Liver (tissue), 3 donors: ENCODE results near the gene LSM14B.

Source experiments
- EGR1 ChIP-seq, 2 donors: IDR thresholded peaks; 2 replicates each; pipeline ENCODE4 v1.6.1; 2016 to 2018; ENCODE audit warnings: antibody characterized with exemption in 2 of 2, low read depth in 2 of 2
- HNF4G ChIP-seq: IDR thresholded peaks from 2 replicates; pipeline ENCODE4 v1.6.1; 2016; ENCODE audit warnings: antibody characterized with exemption
- JUND ChIP-seq, 2 donors: IDR thresholded peaks; 2 replicates each; pipeline ENCODE4 v1.6.1; 2016; ENCODE audit warnings: antibody characterized with exemption in 2 of 2
- NR2F2 ChIP-seq: IDR thresholded peaks from 2 replicates; pipeline ENCODE4 v1.6.1; 2016; ENCODE audit warnings: antibody characterized with exemption
- RAD21 ChIP-seq, 2 donors: IDR thresholded peaks; 2 replicates each; pipeline ENCODE4 v1.6.1; 2016; ENCODE audit warnings: antibody characterized with exemption in 2 of 2, mild to moderate bottlenecking in 2 of 2
- RXRA ChIP-seq, 2 donors: IDR thresholded peaks; 2 replicates each; pipeline ENCODE4 v1.6.1; 2017 to 2018; ENCODE audit warnings: antibody characterized with exemption in 2 of 2, mild to moderate bottlenecking in 1 of 2
- SP1 ChIP-seq: IDR thresholded peaks from 2 replicates; pipeline ENCODE4 v1.6.1; 2018; ENCODE audit warnings: antibody characterized with exemption, mild to moderate bottlenecking
- TAF1 ChIP-seq: conservative IDR thresholded peaks from 2 replicates; pipeline ENCODE4 v1.6.1; 2016; ENCODE audit warnings: antibody characterized with exemption, mild to moderate bottlenecking
- YY1 ChIP-seq: IDR thresholded peaks from 2 replicates; pipeline ENCODE4 v1.6.1; 2016; ENCODE audit warnings: antibody characterized with exemption, mild to moderate bottlenecking
- TF ChIP-seq, protein P1 (sequence below): fragments of 150-350 bp; IDR thresholded peaks from 2 replicates; pipeline ENCODE4 v1.5.1; 2017; ENCODE audit warnings: improper control_type of control experiment, low read depth, low read length; ENCODE audit not compliant: missing input control
- TF ChIP-seq, protein P2 (sequence below): IDR thresholded peaks from 2 replicates; pipeline ENCODE4 v1.6.1; 2016; ENCODE audit warnings: antibody characterized with exemption
- TF ChIP-seq, protein P3 (sequence below): IDR thresholded peaks from 2 replicates; pipeline ENCODE4 v1.6.1; 2016; ENCODE audit warnings: antibody characterized with exemption
- TF ChIP-seq, protein P4 (sequence below): IDR thresholded peaks from 2 replicates; pipeline ENCODE4 v1.6.1; 2016; ENCODE audit warnings: antibody characterized with exemption
- donor health status: healthy.
- donor health status: healthy.

DNA sequence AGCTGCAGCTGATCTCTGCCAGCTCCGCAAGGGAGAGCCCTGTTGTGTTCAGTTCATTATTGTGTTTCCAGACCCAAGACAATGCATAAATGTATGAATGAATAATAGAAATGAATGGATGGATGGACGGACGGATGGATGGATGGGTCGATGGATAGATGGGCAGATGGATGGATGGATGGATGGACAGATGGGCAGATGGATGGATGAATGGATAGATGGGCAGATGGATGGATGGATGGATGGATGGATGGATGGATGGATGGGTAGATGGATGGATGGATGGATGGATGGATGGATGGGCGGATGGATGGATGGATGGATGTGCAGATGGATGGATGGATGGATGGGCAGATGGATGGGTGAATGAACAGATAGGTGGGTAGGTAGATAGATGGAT lies 16.7 kb upstream of the LSM14B start:
- TF ChIP-seq, protein P1, sequence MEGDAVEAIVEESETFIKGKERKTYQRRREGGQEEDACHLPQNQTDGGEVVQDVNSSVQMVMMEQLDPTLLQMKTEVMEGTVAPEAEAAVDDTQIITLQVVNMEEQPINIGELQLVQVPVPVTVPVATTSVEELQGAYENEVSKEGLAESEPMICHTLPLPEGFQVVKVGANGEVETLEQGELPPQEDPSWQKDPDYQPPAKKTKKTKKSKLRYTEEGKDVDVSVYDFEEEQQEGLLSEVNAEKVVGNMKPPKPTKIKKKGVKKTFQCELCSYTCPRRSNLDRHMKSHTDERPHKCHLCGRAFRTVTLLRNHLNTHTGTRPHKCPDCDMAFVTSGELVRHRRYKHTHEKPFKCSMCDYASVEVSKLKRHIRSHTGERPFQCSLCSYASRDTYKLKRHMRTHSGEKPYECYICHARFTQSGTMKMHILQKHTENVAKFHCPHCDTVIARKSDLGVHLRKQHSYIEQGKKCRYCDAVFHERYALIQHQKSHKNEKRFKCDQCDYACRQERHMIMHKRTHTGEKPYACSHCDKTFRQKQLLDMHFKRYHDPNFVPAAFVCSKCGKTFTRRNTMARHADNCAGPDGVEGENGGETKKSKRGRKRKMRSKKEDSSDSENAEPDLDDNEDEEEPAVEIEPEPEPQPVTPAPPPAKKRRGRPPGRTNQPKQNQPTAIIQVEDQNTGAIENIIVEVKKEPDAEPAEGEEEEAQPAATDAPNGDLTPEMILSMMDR: no peak
- TF ChIP-seq TAF1 (no peak), RAD21 (IDR thresholded peaks at IDR 0.05) (no peak), JUND (IDR thresholded peaks at IDR 0.05) (no peak), HNF4G (no peak), SP1 (no peak), RXRA (IDR thresholded peaks at IDR 0.05) (no peak), YY1 (no peak), NR2F2 (no peak), EGR1 (IDR thresholded peaks at IDR 0.05; ENCODE audit: low read depth in 2 of 2) (no peak)
- TF ChIP-seq, protein P2, sequence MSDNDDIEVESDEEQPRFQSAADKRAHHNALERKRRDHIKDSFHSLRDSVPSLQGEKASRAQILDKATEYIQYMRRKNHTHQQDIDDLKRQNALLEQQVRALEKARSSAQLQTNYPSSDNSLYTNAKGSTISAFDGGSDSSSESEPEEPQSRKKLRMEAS: no peak
- TF ChIP-seq, protein P3, sequence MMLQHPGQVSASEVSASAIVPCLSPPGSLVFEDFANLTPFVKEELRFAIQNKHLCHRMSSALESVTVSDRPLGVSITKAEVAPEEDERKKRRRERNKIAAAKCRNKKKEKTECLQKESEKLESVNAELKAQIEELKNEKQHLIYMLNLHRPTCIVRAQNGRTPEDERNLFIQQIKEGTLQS: no peak
- TF ChIP-seq, protein P4, sequence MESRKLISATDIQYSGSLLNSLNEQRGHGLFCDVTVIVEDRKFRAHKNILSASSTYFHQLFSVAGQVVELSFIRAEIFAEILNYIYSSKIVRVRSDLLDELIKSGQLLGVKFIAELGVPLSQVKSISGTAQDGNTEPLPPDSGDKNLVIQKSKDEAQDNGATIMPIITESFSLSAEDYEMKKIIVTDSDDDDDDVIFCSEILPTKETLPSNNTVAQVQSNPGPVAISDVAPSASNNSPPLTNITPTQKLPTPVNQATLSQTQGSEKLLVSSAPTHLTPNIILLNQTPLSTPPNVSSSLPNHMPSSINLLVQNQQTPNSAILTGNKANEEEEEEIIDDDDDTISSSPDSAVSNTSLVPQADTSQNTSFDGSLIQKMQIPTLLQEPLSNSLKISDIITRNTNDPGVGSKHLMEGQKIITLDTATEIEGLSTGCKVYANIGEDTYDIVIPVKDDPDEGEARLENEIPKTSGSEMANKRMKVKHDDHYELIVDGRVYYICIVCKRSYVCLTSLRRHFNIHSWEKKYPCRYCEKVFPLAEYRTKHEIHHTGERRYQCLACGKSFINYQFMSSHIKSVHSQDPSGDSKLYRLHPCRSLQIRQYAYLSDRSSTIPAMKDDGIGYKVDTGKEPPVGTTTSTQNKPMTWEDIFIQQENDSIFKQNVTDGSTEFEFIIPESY: no peak
